RPMI7951 (cell line): ENCODE data around the gene GPR68. TPM values are rescaled to one million over a fixed set of nuclear protein-coding genes. Genes with fewer than 3 reads are reported as not detected.
"Not testable (repeated sequence)": the region's sequence is repeated elsewhere in the genome, so short reads cannot be mapped to it uniquely, and the experiment has no call there.

ENCODE experiments used
- DNase-seq: peaks from one replicate; pipeline ENCODE4 v3.0.0-alpha.2; 2012; ENCODE audit warnings: low read depth
- total RNA-seq: library from RNA; depleted of rRNA; stranded (reverse); fragments of >200 nt; shearing (Covaris generic); gene quantifications from 2 replicates; pipeline ENCODE4 v1.2.3, GENCODE V29; 2014; rRNA removed

The GPR68 gene
- total RNA-seq, 1 experiment from 2014 or later = 18.6 TPM

DNA sequence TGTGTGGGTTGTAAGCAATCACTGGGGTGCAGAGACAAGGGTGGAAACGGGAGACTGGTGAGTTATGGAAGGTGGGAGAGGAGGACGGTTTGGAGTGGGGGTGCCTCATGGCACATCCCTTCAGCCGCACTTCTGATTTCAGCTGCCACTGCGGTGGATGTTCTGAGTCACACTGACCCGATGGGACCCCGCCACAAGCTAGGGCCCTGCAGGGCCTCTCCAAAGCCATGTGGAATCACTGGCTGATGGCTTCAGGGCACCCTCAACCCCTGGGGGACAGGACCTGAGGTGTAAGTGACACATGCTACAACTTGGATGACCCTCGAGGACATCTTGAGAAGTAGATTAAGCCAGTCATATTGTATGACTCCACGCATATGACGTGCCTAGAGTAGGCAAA, 53.7 kb downstream of the GPR68 start:
- peak; percentile 37 for DNase-seq

DNA sequence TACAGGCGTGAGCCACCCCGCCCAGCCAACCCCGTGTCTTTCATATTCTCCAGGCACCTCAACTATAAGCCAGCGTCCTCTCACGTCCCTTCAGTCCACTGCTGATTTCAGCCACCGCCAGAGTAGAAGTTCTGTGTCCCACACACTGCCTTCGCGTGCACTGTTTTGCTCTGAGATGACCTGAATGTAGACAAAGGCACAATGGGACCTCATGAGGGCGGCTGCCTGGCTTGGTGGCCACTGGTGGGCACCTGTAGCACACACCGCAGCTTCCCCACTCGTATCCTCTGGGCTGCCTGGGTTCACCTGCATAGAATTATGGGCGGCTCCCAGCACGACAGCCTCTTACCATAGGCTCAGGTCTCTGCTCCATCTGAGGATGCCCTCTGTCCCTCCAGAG, 57.2 kb downstream of the GPR68 start:
- DNase-seq = no peak

DNA sequence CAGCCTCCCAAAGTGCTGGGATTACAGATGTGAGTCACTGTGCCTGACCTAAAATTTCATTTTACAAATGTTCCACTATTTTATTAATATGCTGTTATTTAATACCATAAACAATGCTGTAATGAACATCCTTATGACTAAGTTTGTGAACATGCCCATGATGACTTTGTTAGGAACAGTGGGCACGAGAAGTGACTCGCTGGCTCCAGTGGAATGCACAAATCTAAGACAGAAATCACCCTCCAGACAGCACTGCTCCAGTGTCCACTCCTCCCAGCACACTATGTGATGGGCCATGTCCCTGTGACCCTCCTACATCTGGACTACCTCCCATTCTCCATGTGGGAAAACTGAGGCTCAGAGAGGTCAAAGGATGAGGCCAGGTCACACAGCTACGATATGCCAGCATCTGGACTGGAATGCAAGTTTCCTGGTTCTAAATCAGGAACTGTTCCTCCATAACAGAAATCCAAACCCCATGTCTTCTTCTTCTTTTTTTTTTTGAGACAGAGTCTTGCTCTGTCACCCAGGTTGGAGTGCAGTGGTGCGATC, 57.9 kb downstream of the GPR68 start:
- DNase-seq = peak; percentile 10

DNA sequence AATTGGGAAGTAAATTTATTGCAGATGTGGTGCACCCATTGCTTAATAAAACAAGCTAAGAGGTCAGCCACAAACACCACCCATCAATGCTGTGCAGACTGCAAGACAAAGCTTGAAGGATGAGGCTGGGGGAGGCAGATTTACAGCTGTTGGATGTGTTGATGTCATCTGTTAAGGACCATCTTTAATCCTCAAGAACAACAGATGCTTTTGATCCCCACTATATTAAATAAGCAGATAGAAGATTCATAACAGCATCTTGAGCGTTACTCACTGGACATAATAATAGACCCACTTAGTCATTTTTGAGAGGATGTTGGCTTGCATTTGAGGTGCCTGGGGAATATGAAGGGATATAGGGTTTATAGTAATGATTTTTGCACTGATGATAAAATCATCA, 58.8 kb downstream of the GPR68 start:
- DNase-seq = no peak

DNA sequence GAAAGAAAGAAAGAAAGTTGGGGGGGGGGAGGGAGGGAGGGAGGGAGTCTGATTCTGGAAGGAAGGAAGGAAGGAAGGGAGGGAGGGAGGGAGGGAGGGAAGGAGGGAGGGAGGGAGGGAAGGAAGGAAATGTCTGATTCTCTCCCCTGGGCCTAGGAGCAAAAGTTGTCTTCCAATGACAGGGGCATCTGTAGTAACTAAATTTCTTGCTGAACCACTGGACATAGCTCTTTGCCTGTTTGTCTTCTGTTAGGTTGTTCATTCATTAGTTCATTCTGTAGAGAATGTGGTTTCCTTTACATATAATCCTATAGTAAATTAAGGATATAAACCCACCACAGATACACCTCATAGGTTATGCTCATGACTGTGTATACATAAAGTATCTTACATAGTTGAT, 59.9 kb downstream of the GPR68 start:
- DNase-seq = no peak

DNA sequence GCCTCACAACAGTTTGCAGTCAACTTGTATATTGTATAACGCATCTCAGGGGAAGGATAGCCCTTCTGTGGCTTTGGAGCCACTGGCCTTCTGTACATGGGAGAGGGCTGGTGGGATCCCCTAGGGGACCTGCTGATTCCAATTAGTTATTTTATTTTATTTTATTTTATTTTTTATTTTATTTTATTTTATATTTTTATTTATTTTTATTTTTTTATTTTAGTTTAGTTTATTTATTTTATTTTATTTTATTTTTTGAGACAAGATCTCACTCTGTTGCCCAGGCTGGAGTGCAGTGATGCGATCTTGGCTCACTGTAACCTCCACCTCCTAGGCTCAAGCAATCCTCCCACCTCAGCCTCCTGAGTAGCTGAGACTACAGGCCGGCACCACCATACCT, 61.8 kb downstream of the GPR68 start:
- not testable (repeated sequence) for DNase-seq

Other genes starting within 250 kb of the GPR68 start
- 1.7 and 2.3 TPM in 2 replicates for gene RPS6KA5, start 184.1 kb downstream of the GPR68 start, total RNA-seq
- gene DGLUCY, start 130.6 kb downstream of the GPR68 start, total RNA-seq = 13.6 and 15.6 TPM in 2 replicates
- 0.10 and 0.12 TPM in 2 replicates for gene CCDC88C, start 173.1 kb upstream of the GPR68 start, total RNA-seq